ENCODE results near the gene POLR2F.

DNA sequence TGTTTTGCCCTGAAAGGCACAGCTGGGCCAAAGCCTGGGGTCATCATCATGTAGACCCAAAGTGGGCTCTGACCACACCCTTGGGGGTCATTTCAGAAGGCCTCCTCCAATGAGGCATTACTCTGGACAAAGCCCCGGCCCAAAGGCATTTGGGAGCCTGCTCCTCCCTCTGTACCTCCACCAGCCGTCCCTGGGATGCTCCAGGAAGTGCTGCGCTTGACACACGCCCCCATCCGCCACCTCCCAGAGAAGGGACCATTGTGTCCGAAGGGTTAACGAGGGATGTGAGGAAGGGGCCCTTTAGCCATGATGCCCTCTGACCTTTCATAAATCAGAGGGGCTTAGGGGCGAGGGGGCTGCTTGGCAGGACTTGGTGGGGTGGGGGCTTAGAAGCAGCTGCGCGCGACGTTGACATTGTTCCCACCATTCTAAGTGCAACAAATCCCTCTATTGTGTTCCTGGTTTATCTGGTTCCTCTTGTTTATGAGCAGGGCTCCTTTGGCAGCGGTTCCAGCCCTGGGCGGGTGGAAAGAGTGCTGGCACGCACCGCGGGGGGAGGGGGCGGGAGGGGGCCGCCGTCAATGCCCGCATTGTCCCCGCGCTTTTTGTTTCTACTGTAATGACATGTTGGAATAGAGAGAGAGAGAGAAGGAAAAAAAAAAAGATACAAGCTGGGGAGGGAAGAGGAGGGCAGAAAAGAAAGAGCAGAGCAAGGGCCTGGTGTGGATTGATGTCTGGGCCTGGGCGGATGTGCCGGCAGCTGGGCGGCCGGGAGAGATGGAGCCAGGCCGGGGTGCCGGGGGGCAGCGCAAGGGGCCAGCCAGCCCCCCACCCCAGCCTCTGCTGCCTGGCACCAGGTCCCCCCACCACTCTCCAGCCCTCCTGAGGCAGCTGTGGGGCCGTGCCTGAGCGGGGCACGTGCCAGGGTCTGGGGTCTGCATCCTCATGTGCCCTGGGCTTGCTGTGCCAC is 63.0 kb downstream of the POLR2F start:
- TF ChIP-seq CTCF (IDR thresholded peaks at IDR 0.05) (no peak), POLR2A (IDR thresholded peaks at IDR 0.05) (no peak)

Measured in lower leg skin (tissue), 3 donors.